ENCODE results near the gene MYPN.
"Not testable (repeated sequence)": the region's sequence is repeated elsewhere in the genome, so short reads cannot be mapped to it uniquely, and the experiment has no call there.

Gene MYPN, protein sequence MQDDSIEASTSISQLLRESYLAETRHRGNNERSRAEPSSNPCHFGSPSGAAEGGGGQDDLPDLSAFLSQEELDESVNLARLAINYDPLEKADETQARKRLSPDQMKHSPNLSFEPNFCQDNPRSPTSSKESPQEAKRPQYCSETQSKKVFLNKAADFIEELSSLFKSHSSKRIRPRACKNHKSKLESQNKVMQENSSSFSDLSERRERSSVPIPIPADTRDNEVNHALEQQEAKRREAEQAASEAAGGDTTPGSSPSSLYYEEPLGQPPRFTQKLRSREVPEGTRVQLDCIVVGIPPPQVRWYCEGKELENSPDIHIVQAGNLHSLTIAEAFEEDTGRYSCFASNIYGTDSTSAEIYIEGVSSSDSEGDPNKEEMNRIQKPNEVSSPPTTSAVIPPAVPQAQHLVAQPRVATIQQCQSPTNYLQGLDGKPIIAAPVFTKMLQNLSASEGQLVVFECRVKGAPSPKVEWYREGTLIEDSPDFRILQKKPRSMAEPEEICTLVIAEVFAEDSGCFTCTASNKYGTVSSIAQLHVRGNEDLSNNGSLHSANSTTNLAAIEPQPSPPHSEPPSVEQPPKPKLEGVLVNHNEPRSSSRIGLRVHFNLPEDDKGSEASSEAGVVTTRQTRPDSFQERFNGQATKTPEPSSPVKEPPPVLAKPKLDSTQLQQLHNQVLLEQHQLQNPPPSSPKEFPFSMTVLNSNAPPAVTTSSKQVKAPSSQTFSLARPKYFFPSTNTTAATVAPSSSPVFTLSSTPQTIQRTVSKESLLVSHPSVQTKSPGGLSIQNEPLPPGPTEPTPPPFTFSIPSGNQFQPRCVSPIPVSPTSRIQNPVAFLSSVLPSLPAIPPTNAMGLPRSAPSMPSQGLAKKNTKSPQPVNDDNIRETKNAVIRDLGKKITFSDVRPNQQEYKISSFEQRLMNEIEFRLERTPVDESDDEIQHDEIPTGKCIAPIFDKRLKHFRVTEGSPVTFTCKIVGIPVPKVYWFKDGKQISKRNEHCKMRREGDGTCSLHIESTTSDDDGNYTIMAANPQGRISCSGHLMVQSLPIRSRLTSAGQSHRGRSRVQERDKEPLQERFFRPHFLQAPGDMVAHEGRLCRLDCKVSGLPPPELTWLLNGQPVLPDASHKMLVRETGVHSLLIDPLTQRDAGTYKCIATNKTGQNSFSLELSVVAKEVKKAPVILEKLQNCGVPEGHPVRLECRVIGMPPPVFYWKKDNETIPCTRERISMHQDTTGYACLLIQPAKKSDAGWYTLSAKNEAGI (N-terminal part only)

GRCh38 chr10:68109331-68109730 lies at the start of gene MYPN:
Gene MYPN, plus strand, starts transcription at chr10:68109488. Its CDS starts 11,951 bp downstream, at chr10:68121439.
- Mint-ChIP-seq H3K9me3 (no peaks in the 10 kb centered on the region), H3K4me3 (no peak within 1 kb of the TSS), H3K27me3 (ENCODE audit: low read depth) (peaks cover 22% of the 10 kb centered on the region), H3K4me1 (ENCODE audit: low read depth) (no peaks in the 10 kb centered on the region), H3K36me3 (ENCODE audit: low read depth) (no peaks in the 10 kb centered on the region), H3K27ac (no peak within 1 kb of the TSS)

- Mint-ChIP-seq H3K4me1 (ENCODE audit: low read depth) (peaks cover 25% of the 10 kb centered on the region), H3K27me3 (ENCODE audit: low read depth) (no peaks in the 10 kb centered on the region), H3K9me3 (no peaks in the 10 kb centered on the region), H3K4me3 (no peak overlapping the region), H3K36me3 (ENCODE audit: low read depth) (peaks cover 24% of the 10 kb centered on the region), H3K27ac (no peak overlapping the region)
Measured at GRCh38 chr10:68067029-68067428, 42.3 kb upstream of the MYPN start.

DNA sequence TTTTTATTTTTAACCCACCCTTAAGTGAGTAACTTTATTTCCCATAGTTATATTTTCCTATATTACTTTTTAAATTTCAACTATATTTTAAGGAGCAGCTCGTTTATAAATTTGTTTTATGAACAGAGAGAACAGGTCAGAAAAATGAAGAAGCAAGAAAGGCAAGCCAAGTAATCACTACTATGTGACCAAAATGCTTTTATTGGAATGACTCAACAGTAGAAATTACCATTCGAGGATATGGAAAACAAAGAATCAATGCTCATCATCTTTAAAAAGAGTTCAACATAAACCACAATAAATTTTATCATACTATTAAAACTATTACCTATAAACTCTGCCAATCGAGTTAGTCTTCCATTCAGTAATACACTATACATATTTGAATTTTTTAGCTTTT lies 41.8 kb upstream of the MYPN start:
- no peak overlapping the region for H3K27ac Mint-ChIP-seq
- H3K27me3 Mint-ChIP-seq (ENCODE audit: low read depth): no peaks in the 10 kb centered on the region
- no peak overlapping the region for H3K4me3 Mint-ChIP-seq
- H3K36me3 Mint-ChIP-seq (ENCODE audit: low read depth): peaks cover 20% of the 10 kb centered on the region
- peaks cover 24% of the 10 kb centered on the region for H3K4me1 Mint-ChIP-seq (ENCODE audit: low read depth)
- no peaks in the 10 kb centered on the region for H3K9me3 Mint-ChIP-seq

- Mint-ChIP-seq H3K4me3 (peak overlapping the region; percentile 93), H3K36me3 (ENCODE audit: low read depth) (peaks cover 18% of the 10 kb centered on the region), H3K9me3 (no peaks in the 10 kb centered on the region), H3K27me3 (ENCODE audit: low read depth) (no peaks in the 10 kb centered on the region), H3K4me1 (ENCODE audit: low read depth) (peaks cover 35% of the 10 kb centered on the region), H3K27ac (no peak overlapping the region)
Measured at GRCh38 chr10:68073631-68074030, 35.7 kb upstream of the MYPN start.

DNA sequence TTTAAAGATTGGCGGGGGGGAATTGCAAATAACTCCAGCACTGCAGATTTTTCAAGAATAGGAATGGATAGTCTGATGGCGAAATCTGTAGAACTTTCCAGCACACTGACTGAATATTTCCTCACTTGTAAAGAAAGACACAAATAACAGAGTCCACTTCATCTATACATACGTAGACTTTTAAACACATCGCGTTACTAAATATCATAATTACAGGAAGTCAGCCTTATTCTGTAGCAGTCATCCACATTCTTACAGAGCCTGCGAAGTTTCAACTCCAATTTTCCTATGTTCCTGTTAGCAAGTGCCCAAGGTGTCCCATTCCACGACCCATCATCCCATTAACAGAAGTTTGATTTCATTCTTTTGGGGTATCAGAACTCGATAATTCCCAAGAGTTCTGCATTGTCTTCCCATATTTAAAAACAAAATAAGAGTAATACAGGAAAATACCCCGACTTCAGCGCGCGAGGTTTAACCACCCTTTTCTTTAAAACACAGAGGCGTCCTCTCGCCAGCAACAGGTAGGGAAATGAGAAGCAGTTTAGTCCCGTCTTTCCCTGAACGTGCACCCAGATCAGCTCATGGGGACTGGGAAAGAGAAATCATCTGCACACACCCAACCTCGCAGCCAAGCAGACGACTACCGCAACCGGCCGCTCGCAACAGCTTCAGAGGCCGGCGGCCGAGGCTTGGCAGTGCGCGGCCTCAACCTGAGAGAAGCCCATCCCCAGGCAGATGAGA lies 35.1 kb upstream of the MYPN start:
- Mint-ChIP-seq H3K27ac (peak overlapping the region; percentile 87), H3K4me1 (ENCODE audit: low read depth) (peaks cover 34% of the 10 kb centered on the region), H3K4me3 (peak overlapping the region; percentile 93), H3K9me3 (no peaks in the 10 kb centered on the region), H3K27me3 (ENCODE audit: low read depth) (no peaks in the 10 kb centered on the region), H3K36me3 (ENCODE audit: low read depth) (peaks cover 15% of the 10 kb centered on the region)

DNA sequence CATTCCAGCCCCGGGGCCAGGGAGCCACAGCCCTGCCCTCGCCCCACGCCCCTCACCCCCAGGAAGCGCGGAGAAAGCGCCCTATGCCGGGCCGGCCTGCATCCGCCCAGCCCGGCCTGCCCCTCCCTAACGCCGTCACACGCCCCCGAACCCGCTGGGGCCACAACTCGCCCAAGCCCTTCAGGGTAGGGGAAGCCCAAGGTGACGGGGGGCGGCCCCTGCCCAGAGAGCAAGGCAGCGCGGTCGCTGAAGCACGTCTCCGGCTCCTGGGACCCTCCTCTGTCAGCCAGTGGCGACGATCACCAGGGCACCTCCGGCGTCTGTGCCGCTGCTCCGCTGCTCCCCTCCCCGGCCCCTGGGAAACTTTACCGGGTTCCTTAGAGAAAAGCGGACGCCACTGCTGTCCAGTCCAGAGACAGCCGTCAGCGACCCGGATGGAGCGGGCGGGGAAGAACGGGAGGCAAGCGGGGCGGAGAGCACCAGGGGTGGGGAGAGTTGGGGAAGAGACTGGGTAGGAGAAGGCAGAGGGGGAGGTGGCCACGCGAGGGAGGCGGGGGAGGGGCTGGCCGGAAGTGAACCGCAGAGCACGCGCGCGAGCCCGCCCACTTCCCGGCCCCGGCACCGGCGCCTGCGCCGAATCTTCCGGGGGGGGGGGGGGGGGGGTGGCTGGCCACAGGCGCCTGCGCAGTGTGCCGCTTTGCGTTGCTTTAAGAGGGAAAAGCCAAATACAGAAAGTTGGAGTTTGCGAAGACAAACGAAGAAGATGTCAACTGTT lies 34.3 kb upstream of the MYPN start, which contains the start of gene HERC4:
HERC4 (minus strand) TSS at position 509 of the 775 bp plus-strand sequence. CDS start 2,175 bp downstream, outside the sequence.
- Mint-ChIP-seq H3K9me3 (no peaks in the 10 kb centered on the region), H3K4me3 (peak within 1 kb of the TSS; percentile 93), H3K4me1 (ENCODE audit: low read depth) (peaks cover 32% of the 10 kb centered on the region), H3K27me3 (ENCODE audit: low read depth) (no peaks in the 10 kb centered on the region), H3K36me3 (ENCODE audit: low read depth) (peaks cover 13% of the 10 kb centered on the region), H3K27ac (peak within 1 kb of the TSS; percentile 87)

DNA sequence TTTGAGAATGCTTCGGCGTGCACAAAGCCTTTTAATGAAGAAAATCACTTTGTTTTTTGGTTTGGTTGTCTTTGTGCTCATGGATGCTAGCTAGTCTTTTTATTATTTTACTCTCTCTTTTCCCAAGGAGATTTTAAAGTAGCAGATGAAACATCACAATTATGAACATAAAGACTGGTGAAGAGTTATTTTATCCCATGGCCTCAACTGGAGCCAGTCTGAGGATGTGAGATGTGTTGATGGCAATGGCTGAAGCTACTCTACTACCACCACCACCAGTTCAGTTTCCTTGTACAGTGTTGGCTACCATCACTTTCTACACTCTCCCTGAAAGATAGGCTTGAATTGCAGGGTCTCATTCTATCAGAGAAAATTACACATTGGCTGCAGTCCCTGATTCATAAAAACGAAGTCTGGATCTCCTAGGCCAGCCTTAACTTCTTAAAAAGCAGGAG lies 33.7 kb upstream of the MYPN start:
- no peaks in the 10 kb centered on the region for H3K9me3 Mint-ChIP-seq
- peaks cover 13% of the 10 kb centered on the region for H3K36me3 Mint-ChIP-seq (ENCODE audit: low read depth)
- H3K4me3 Mint-ChIP-seq: peak overlapping the region; percentile 93
- no peaks in the 10 kb centered on the region for H3K27me3 Mint-ChIP-seq (ENCODE audit: low read depth)
- H3K27ac Mint-ChIP-seq: peak overlapping the region; percentile 75
- H3K4me1 Mint-ChIP-seq (ENCODE audit: low read depth): peaks cover 31% of the 10 kb centered on the region

DNA sequence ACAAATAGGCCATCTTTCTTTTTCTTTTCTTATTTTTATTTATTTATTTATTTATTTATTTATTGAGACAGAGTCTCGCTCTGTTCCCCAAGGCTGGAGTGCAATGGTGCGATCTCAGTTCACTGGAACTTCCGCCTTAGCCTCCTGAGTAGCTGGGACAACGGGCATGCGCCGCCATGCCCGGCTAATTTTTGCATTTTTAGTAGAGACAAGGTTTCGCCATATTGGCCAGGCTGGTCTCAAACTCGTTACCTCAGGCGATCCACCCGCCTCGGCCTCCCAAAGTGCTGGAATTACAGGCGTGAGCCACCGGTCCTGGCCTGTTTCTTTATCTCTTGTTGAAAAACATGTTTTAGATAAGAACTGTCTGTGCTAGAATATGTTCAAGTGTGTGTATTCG lies 33.2 kb upstream of the MYPN start:
- H3K4me1 Mint-ChIP-seq (ENCODE audit: low read depth): peaks cover 26% of the 10 kb centered on the region
- not testable (repeated sequence) for H3K36me3 Mint-ChIP-seq (ENCODE audit: low read depth); H3K9me3 Mint-ChIP-seq; H3K27me3 Mint-ChIP-seq (ENCODE audit: low read depth); H3K4me3 Mint-ChIP-seq; H3K27ac Mint-ChIP-seq

GRCh38 chr10:68077026-68077425 lies 32.3 kb upstream of the MYPN start:
- H3K27ac Mint-ChIP-seq: no peak overlapping the region
- H3K4me1 Mint-ChIP-seq (ENCODE audit: low read depth): peaks cover 22% of the 10 kb centered on the region
- peaks cover 5% of the 10 kb centered on the region for H3K36me3 Mint-ChIP-seq (ENCODE audit: low read depth)
- peaks cover 5% of the 10 kb centered on the region for H3K27me3 Mint-ChIP-seq (ENCODE audit: low read depth)
- no peaks in the 10 kb centered on the region for H3K9me3 Mint-ChIP-seq
- H3K4me3 Mint-ChIP-seq: no peak overlapping the region

DNA sequence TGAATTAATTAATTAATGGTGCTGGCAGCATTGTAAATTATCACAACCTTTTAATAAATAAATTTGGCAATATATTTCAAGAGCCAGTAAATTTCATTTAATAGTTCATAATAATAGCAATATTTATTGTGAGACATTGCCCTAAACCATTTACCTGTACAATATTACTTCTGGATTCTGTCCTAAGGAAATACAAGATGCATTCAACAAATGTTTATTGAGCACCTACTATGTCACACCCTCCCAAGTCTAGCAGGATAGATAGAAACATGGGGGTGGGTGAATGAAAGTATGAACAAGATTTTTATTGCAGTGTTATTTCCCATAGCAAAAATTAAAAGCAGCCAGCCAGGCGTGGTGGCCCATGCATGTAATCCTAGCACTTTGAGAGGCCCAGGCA lies 29.9 kb upstream of the MYPN start:
- Mint-ChIP-seq H3K4me1 (ENCODE audit: low read depth) (peaks cover 7% of the 10 kb centered on the region), H3K36me3 (ENCODE audit: low read depth) (no peaks in the 10 kb centered on the region), H3K27me3 (ENCODE audit: low read depth) (peaks cover 11% of the 10 kb centered on the region), H3K4me3 (no peak overlapping the region), H3K9me3 (no peaks in the 10 kb centered on the region), H3K27ac (no peak overlapping the region)

DNA sequence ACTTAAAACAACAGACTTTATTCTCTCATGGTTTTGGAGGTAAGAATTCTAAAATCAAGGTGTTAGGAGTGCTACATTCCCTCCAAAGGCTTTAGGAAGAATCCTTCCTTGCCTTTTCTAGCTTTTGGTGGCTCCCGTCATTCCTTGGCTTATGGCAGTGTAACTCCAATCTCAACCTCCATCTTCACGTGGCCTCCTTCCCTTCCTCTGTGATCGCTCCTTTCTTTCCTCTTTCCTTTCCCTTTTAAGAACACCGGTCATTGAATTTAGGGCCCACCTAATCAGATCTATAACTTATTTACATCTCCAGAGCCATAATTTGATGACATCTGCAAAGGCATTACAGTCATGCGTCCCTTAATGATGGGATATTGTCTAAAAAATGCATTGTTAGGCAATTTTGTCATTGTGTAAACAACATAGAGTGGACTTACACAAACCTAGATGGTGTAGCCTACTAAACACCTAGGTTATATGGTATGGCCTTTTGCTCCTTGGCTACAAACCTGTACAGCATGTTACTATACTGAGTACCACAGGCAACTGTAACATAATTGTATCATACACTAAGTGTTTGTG lies 28.3 kb upstream of the MYPN start:
- Mint-ChIP-seq H3K9me3 (no peaks in the 10 kb centered on the region), H3K4me3 (no peak overlapping the region), H3K4me1 (ENCODE audit: low read depth) (peaks cover 2% of the 10 kb centered on the region), H3K36me3 (ENCODE audit: low read depth) (no peaks in the 10 kb centered on the region), H3K27me3 (ENCODE audit: low read depth) (peaks cover 11% of the 10 kb centered on the region), H3K27ac (no peak overlapping the region)

DNA sequence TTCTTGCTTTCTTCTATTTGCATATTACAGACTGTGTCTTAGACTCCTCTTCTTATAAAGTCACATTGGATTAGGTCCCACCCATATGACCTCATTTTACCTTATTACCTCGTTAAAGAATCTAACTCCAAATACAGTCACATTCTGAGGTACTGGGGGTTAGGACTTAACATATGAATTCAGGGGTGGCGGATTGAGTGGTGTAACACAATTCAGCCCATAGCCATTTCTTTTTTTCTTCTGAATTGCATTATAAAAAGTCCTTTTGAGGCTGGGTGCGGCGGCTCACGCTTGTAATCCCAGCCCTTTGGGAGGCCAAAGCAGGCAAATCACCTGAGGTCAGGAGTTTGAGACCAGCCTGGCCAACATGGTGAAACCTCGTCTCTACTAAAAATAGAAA lies 27.4 kb upstream of the MYPN start:
- no peak overlapping the region for H3K27ac Mint-ChIP-seq
- H3K9me3 Mint-ChIP-seq: no peaks in the 10 kb centered on the region
- no peaks in the 10 kb centered on the region for H3K36me3 Mint-ChIP-seq (ENCODE audit: low read depth)
- peaks cover 11% of the 10 kb centered on the region for H3K27me3 Mint-ChIP-seq (ENCODE audit: low read depth)
- peaks cover 2% of the 10 kb centered on the region for H3K4me1 Mint-ChIP-seq (ENCODE audit: low read depth)
- H3K4me3 Mint-ChIP-seq: no peak overlapping the region

DNA sequence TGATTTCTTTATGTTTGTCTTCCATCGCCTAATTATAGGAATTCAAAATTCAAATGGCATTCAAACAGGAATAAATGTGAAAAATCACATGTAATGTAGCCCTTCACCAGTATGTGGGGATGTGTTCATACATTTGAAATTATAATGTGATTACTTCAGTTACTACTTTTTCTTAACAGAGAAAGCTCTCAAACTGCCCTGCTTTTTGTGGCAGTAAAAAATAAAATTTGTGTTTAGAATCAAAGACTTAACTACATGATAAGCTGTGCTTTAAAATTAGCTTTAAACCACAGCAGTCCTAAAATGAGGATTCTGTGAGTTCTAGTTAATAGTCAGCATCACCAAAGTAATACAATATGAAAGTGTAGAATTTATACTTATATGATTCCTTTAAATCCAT lies 26.4 kb upstream of the MYPN start:
- H3K9me3 Mint-ChIP-seq: no peaks in the 10 kb centered on the region
- H3K36me3 Mint-ChIP-seq (ENCODE audit: low read depth): no peaks in the 10 kb centered on the region
- peaks cover 11% of the 10 kb centered on the region for H3K27me3 Mint-ChIP-seq (ENCODE audit: low read depth)
- H3K4me3 Mint-ChIP-seq: no peak overlapping the region
- no peak overlapping the region for H3K27ac Mint-ChIP-seq
- peaks cover 8% of the 10 kb centered on the region for H3K4me1 Mint-ChIP-seq (ENCODE audit: low read depth)
